Measurements from ENCODE around the gene MPL.
"Not testable (repeated sequence)": the region's sequence is repeated elsewhere in the genome, so short reads cannot be mapped to it uniquely, and the experiment has no call there.

Gene MPL

GRCh38 chr1:43398227-43398626, 60.6 kb downstream of the MPL start:
- H3K4me3 ChIP-seq (ENCODE audit: low read length in 2 of 2): no peak overlapping the region
- H3K36me3 ChIP-seq (ENCODE audit: control insufficient read depth in 2 of 2, insufficient read depth in 2 of 2, low read length in 2 of 2): peaks cover 0 to 11% of the 10 kb centered on the region in 2 donors
- H3K9ac ChIP-seq (ENCODE audit: low read length in 2 of 2): no peak overlapping the region
- no peaks in the 10 kb centered on the region for H3K4me1 ChIP-seq (ENCODE audit: control insufficient read depth, insufficient read depth, low read length)
- H3K9me3 ChIP-seq (ENCODE audit: control insufficient read depth in 2 of 2, low read length in 2 of 2): no peaks in the 10 kb centered on the region
- H3K27ac ChIP-seq (ENCODE audit: low read length): no peak overlapping the region
- no peaks in the 10 kb centered on the region for H3K27me3 ChIP-seq (ENCODE audit: control insufficient read depth in 1 of 2, insufficient read depth in 2 of 2, low read length in 2 of 2)

- peaks cover 9 to 26% of the 10 kb centered on the region in 2 donors for H3K36me3 ChIP-seq (ENCODE audit: control insufficient read depth in 2 of 2, insufficient read depth in 2 of 2, low read length in 2 of 2)
- not testable (repeated sequence) for H3K27me3 ChIP-seq (ENCODE audit: control insufficient read depth in 1 of 2, insufficient read depth in 2 of 2, low read length in 2 of 2); H3K9me3 ChIP-seq (ENCODE audit: control insufficient read depth in 2 of 2, low read length in 2 of 2); H3K27ac ChIP-seq (ENCODE audit: low read length); H3K4me3 ChIP-seq (ENCODE audit: low read length in 2 of 2); H3K9ac ChIP-seq (ENCODE audit: low read length in 2 of 2); H3K4me1 ChIP-seq (ENCODE audit: control insufficient read depth, insufficient read depth, low read length)
Observed at GRCh38 chr1:43400441-43400840, 62.8 kb downstream of the MPL start.

- Histone ChIP-seq H3K9ac (ENCODE audit: low read length in 2 of 2) (no peak overlapping the region), H3K36me3 (ENCODE audit: control insufficient read depth in 2 of 2, insufficient read depth in 2 of 2, low read length in 2 of 2) (peaks cover 24 to 36% of the 10 kb centered on the region in 2 donors), H3K27ac (ENCODE audit: low read length) (no peak overlapping the region), H3K9me3 (ENCODE audit: control insufficient read depth in 2 of 2, low read length in 2 of 2) (no peaks in the 10 kb centered on the region), H3K4me3 (ENCODE audit: low read length in 2 of 2) (no peak overlapping the region), H3K4me1 (ENCODE audit: control insufficient read depth, insufficient read depth, low read length) (no peaks in the 10 kb centered on the region), H3K27me3 (ENCODE audit: control insufficient read depth in 1 of 2, insufficient read depth in 2 of 2, low read length in 2 of 2) (no peaks in the 10 kb centered on the region)
Observed at GRCh38 chr1:43402089-43402865, 64.7 kb downstream of the MPL start.
